Measurements from ENCODE around the gene GPSM3. TPM values are rescaled to one million over a fixed set of nuclear protein-coding genes. Genes with fewer than 3 reads are reported as not detected.
"Not testable (repeated sequence)": the region's sequence is repeated elsewhere in the genome, so short reads cannot be mapped to it uniquely, and the experiment has no call there.

GPSM3 gene
- total RNA-seq, 1 experiment from 2014 or later: 3.6 TPM

DNA sequence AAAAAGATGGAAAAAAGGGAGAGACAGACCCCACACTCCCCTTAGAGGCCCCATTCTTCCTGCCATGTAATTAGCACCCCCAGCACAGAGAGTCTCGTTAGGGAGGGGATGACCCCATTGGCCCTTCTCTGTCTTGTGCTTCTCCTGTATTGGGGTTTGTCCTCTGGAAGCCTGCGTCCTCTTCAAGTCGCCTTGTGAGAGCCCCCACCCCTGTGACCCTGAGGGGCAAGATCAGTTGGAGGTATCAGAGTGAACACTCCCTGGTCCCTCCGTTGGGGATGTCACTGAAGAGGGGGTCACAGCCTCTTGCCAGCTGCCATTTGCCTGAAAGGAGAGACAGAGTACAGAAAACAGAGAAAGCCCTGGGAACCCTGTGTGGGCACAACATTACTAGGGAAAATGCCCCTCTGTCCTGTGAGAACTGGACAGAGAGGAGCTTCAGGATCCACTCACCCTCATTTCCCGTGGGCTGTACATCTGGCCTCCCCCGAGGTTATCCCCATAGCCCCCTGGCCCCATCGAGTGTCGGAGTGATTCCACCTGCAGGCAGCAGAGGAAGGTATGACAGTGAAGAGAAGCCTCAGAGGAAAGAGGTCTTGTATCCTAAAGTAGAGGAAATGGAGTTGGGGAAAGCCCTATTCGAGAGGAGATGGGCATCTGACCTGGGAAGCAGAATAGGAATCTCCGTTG, 6.1 kb downstream of the GPSM3 start:
- DNase-seq, H3K36me3 ChIP-seq, H3K27ac ChIP-seq: not testable (repeated sequence)

DNA sequence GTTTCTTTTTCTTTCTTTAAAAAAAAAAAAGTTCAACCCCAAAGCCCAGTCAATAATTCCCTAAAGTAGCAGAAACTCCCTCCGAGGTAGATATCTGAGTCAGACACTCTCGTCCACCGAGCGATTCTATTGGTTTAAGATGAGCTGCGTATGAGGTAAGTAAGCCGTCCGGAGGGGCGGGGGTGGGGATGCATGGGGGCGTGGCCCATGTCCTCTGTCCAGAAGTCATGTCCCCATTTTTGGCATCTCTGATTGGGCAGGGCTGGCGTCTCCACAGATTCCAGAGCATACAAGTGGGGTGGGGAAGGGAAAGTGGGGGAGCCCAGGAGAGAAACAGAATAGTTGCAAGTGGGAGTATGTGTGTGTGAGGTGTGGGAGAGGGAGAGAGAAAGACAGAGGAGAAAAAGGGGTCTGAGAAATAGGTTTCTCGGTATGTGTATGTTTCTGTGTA, 6.7 kb downstream of the GPSM3 start:
- not testable (repeated sequence) for H3K9me3 ChIP-seq (replicated peaks); H3K27ac ChIP-seq; H3K4me3 ChIP-seq; H3K4me1 ChIP-seq; H3K36me3 ChIP-seq; H3K27me3 ChIP-seq
- peak; percentile 75 to 80 for DNase-seq

More for the DNA sequence above, 6.1 kb downstream of the GPSM3 start:
- H3K9me3 ChIP-seq (replicated peaks); H3K27me3 ChIP-seq; H3K4me1 ChIP-seq; H3K4me3 ChIP-seq: not testable (repeated sequence)

DNA sequence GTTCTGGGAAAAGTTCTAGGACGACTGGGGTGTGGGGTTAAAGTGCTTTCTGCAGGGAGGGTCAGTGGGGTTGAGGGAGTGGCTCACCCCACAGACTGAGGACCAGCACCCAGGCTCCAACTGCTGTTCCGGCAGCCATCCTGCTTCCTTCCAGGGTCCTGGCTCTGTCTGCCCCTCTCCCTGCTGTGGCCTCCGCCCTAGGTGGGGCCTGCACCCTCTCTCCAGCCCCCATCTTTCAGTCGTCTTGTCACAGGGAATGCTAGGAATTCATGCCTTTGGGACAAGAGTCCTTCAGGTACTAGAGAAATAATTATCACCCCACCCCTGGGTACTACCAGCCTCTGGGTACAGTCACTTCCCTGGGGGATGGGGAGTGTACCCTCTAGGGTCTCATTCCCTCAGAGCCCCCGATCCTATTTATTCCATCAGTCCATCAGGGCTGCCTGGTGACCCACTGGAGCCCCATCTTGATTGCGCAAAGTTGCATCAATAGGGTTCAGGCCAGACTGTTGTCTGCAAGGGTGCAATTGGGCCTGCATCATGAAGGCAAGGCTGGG, 8.3 kb downstream of the GPSM3 start, which contains the start of gene AGER:
Gene AGER, minus strand, starts transcription at position 170 of the 557 bp plus-strand sequence. Its CDS starts 31 bp downstream, at position 139.
- no peak for DNase-seq
- Histone ChIP-seq H3K36me3 (peaks cover 4% of the 10 kb centered on the region; the same call in 1 of the 2 replicates), H3K27me3 (no peaks in the 10 kb centered on the region), H3K4me1 (peaks cover 4% of the 10 kb centered on the region; the same call in 1 of the 2 replicates), H3K9me3 (replicated peaks) (no peaks in the 10 kb centered on the region), H3K4me3 (no peak within 1 kb of the TSS), H3K27ac (no peak within 1 kb of the TSS)

DNA sequence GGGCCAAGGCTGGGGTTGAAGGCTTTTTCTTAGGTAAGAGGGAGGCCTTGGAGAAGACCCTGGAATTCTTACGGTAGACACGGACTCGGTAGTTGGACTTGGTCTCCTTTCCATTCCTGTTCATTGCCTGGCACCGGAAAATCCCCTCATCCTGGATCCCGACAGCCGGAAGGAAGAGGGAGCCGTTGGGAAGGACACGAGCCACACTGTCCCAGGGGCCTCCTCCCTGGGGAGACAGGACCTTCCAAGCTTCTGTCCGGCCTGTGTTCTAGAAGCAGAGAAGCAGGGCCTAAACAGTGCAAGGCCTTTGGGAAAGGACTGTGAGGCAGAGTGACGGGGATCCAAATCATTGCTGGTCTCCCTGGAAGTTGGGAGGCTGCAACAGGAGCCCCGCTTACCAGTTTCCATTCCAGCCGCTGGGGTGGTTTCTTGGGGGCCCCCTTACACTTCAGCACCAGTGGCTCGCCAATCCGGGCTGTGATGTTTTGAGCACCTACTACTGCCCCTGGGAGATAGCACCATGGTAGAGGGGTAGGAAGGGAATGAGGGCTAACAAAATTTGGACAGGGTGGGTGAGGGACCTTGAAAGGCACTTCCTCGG, 8.9 kb downstream of the GPSM3 start:
- H3K27ac ChIP-seq: no peak overlapping the region

DNA sequence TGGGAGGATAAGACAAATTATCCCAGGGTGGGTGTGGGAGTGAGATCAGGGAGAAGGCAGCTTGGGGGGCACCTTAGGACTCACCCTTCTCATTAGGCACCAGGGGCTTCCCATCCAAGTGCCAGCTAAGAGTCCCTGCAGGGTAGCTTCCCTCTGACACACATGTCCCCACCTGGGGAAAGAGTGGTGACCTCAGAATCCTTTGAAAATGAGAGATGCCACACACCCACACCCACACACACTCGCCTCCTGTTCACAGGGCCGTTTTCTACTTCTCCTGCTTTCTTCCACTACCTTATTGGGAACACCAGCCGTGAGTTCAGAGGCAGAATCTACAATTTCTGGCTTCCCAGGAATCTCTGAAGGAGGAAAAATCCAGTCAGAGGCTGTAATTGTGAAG, 9.4 kb downstream of the GPSM3 start:
- H3K27me3 ChIP-seq: no peaks in the 10 kb centered on the region
- H3K36me3 ChIP-seq: peaks cover 4% of the 10 kb centered on the region; the same call in 1 of the 2 replicates
- DNase-seq: no peak
- H3K27ac ChIP-seq: no peak overlapping the region
- no peaks in the 10 kb centered on the region for H3K9me3 ChIP-seq (replicated peaks)
- H3K4me3 ChIP-seq: no peak overlapping the region
- no peaks in the 10 kb centered on the region for H3K4me1 ChIP-seq

More for the DNA sequence above, 8.9 kb downstream of the GPSM3 start:
- no peaks in the 10 kb centered on the region for H3K9me3 ChIP-seq (replicated peaks)
- H3K27me3 ChIP-seq: no peaks in the 10 kb centered on the region
- no peak for DNase-seq
- peaks cover 4% of the 10 kb centered on the region; the same call in 1 of the 2 replicates for H3K36me3 ChIP-seq
- peaks cover 2% of the 10 kb centered on the region; the same call in 1 of the 2 replicates for H3K4me1 ChIP-seq
- no peak overlapping the region for H3K4me3 ChIP-seq

- DNase-seq: no peak
- Histone ChIP-seq H3K27ac (no peak overlapping the region), H3K4me1 (no peaks in the 10 kb centered on the region), H3K4me3 (no peak overlapping the region), H3K36me3 (peaks cover 4% of the 10 kb centered on the region; the same call in 1 of the 2 replicates), H3K27me3 (no peaks in the 10 kb centered on the region), H3K9me3 (replicated peaks) (no peaks in the 10 kb centered on the region)
These were observed 9.9 kb downstream of the GPSM3 start for GRCh38 chr6:32182555-32182981.

GRCh38 chr6:32181915-32182529, 10.4 kb downstream of the GPSM3 start:
- Histone ChIP-seq H3K4me3 (no peak overlapping the region), H3K4me1 (no peaks in the 10 kb centered on the region), H3K27ac (no peak overlapping the region), H3K36me3 (peaks cover 4% of the 10 kb centered on the region; the same call in 1 of the 2 replicates), H3K27me3 (no peaks in the 10 kb centered on the region), H3K9me3 (replicated peaks) (no peaks in the 10 kb centered on the region)
- no peak for DNase-seq

GRCh38 chr6:32181148-32181702, 11.2 kb downstream of the GPSM3 start:
- Histone ChIP-seq H3K36me3 (no peaks in the 10 kb centered on the region), H3K4me3 (no peak overlapping the region), H3K9me3 (replicated peaks) (no peaks in the 10 kb centered on the region), H3K27me3 (no peaks in the 10 kb centered on the region), H3K4me1 (no peaks in the 10 kb centered on the region), H3K27ac (no peak overlapping the region)
- DNase-seq: no peak

GRCh38 chr6:32179766-32180405, 12.6 kb downstream of the GPSM3 start:
- Histone ChIP-seq H3K27ac (no peak overlapping the region), H3K36me3 (no peaks in the 10 kb centered on the region), H3K27me3 (no peaks in the 10 kb centered on the region), H3K9me3 (replicated peaks) (no peaks in the 10 kb centered on the region), H3K4me1 (peaks cover 3% of the 10 kb centered on the region; the same call in 1 of the 2 replicates), H3K4me3 (no peak overlapping the region)
- DNase-seq: no peak

DNA sequence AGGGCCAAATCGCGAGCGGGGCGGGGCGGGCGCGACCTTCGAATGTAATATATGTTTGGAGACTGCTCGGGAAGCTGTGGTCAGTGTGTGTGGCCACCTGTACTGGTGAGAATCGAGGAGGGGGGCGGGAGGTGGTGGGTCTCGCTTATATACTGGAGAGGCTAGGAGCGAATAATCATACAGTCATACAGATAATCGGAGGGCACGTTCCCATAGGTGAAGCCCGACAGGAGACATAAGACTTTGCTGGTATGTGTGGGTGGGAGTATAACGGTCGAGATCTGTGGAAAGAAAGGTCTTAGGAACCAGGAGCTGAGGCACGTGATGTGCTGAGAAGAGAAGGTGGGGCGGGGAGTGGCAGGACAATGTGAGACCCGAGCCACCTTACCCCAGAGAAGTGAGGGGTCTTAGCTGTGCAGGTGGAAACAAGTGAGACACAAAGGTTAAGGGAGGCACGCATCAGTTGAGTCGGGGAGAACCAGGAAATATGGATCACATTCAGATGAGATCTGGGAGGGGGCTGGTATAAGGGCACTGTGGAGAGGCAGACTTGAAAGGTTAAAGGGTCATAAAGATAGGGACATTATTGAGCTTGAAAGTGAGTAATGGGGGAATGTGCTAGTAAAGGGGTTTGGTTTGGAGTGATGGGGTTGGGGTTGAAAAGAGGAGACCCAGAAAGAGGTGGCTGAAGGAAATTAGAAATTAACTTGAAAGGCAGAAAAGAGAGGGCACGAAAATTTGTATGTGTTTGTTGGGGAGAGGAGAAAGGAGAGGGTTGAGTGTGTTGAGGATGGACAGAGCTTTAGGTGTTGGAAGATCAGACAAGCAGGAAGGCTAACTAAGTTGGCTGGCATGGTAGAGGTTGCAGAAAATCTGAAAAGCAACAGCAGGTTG, 13.6 kb downstream of the GPSM3 start:
- peak overlapping the region; percentile 62 for H3K4me3 ChIP-seq
- no peak for DNase-seq
- peaks cover 5% of the 10 kb centered on the region; the same call in 1 of the 2 replicates for H3K4me1 ChIP-seq
- no peaks in the 10 kb centered on the region for H3K36me3 ChIP-seq
- no peaks in the 10 kb centered on the region for H3K27me3 ChIP-seq
- H3K27ac ChIP-seq: peak overlapping the region; percentile 80
- no peaks in the 10 kb centered on the region for H3K9me3 ChIP-seq (replicated peaks)

- Histone ChIP-seq H3K9me3 (replicated peaks) (no peaks in the 10 kb centered on the region), H3K27ac (peak within 1 kb of the TSS; percentile 80), H3K36me3 (no peaks in the 10 kb centered on the region), H3K27me3 (no peaks in the 10 kb centered on the region), H3K4me1 (peaks cover 5% of the 10 kb centered on the region; the same call in 1 of the 2 replicates), H3K4me3 (peak within 1 kb of the TSS; percentile 62)
- peak; percentile 98 to 99 for DNase-seq
These were observed 14.5 kb downstream of the GPSM3 start, which contains the start of gene RNF5 for GRCh38 chr6:32177788-32178546. RNF5 (plus strand) TSS chr6:32178405; CDS start chr6:32178512, 107 bp downstream.

- Histone ChIP-seq H3K4me3 (peak overlapping the region; percentile 62), H3K9me3 (replicated peaks) (no peaks in the 10 kb centered on the region), H3K27me3 (no peaks in the 10 kb centered on the region), H3K27ac (peak overlapping the region; percentile 80), H3K36me3 (no peaks in the 10 kb centered on the region), H3K4me1 (peaks cover 5% of the 10 kb centered on the region; the same call in 1 of the 2 replicates)
- DNase-seq: peak; percentile 67 to 78
These were observed 15.2 kb downstream of the GPSM3 start for GRCh38 chr6:32177183-32177787.

Measured in SJCRH30 (cell line).